ENCODE results near the gene NEDD4L. TPM values are rescaled to one million over a fixed set of nuclear protein-coding genes. Genes with fewer than 3 reads are reported as not detected.

The NEDD4L gene
- total RNA-seq, 4 donors from 2014 or later: 22.7 to 39.9 (median 34.7) TPM

GRCh38 chr18:58091099-58091611 is 47.1 kb downstream of the NEDD4L start:
- H3K4me3 ChIP-seq: no peak overlapping the region
- H3K27ac ChIP-seq (replicated peaks in 1 of 4): no peak overlapping the region
- TF ChIP-seq CTCF (IDR thresholded peaks at IDR 0.05): no peak
- no peak for TF ChIP-seq EP300 (IDR thresholded peaks at IDR 0.05)
- no peak for TF ChIP-seq POLR2A (IDR thresholded peaks at IDR 0.05; ENCODE audit: low read depth)
- no peak for TF ChIP-seq POLR2AphosphoS5 (IDR thresholded peaks at IDR 0.05)
- intact Hi-C loops (cut with DNase I): no loop called here
- no peaks in the 10 kb centered on the region for H3K27me3 ChIP-seq
- H3K4me1 ChIP-seq: no peaks in the 10 kb centered on the region
- no peaks in the 10 kb centered on the region for H3K36me3 ChIP-seq
- WGBS: 100% methylated on average over 2 of the region's 2 CpGs
- no peak for DNase-seq (ENCODE audit: extremely low spot score)
- peaks cover 0 to 3% (median 0%) of the 10 kb centered on the region in 4 donors for H3K9me3 ChIP-seq

- DNase-seq (ENCODE audit: extremely low spot score): no peak
- over 99% methylated on average over 7 of the region's 7 CpGs for WGBS
- intact Hi-C loops (cut with DNase I): no loop called here
- Histone ChIP-seq H3K36me3 (no peaks in the 10 kb centered on the region), H3K27me3 (no peaks in the 10 kb centered on the region), H3K4me1 (peaks cover 0 to 11% (median 0%) of the 10 kb centered on the region in 4 donors), H3K4me3 (no peak overlapping the region), H3K27ac (replicated peaks in 1 of 4) (no peak overlapping the region), H3K9me3 (no peaks in the 10 kb centered on the region)
- TF ChIP-seq EP300 (IDR thresholded peaks at IDR 0.05): no peak
- TF ChIP-seq POLR2AphosphoS5 (IDR thresholded peaks at IDR 0.05): no peak
- no peak for TF ChIP-seq CTCF (IDR thresholded peaks at IDR 0.05)
- no peak for TF ChIP-seq POLR2A (IDR thresholded peaks at IDR 0.05; ENCODE audit: low read depth)
Observed at GRCh38 chr18:58093311-58093803, 49.3 kb downstream of the NEDD4L start.

- no peak overlapping the region for H3K4me3 ChIP-seq
- H3K27me3 ChIP-seq: no peaks in the 10 kb centered on the region
- no peaks in the 10 kb centered on the region for H3K9me3 ChIP-seq
- H3K27ac ChIP-seq (replicated peaks in 1 of 4): no peak overlapping the region
- no peaks in the 10 kb centered on the region for H3K36me3 ChIP-seq
- TF ChIP-seq POLR2A (IDR thresholded peaks at IDR 0.05; ENCODE audit: low read depth) (no peak), POLR2AphosphoS5 (IDR thresholded peaks at IDR 0.05) (no peak), EP300 (IDR thresholded peaks at IDR 0.05) (no peak), CTCF (IDR thresholded peaks at IDR 0.05) (no peak)
- WGBS: 70% methylated on average over 8 of the region's 8 CpGs
- intact Hi-C loops (cut with DNase I): no loop called here
- H3K4me1 ChIP-seq: peaks cover 0 to 11% (median 0%) of the 10 kb centered on the region in 4 donors
- no peak for DNase-seq (ENCODE audit: extremely low spot score)
Observed at GRCh38 chr18:58095222-58095621, 51.2 kb downstream of the NEDD4L start.

GRCh38 chr18:58095655-58096054 is 51.6 kb downstream of the NEDD4L start:
- intact Hi-C loops (cut with DNase I): no loop called here
- 92% methylated on average over 2 of the region's 2 CpGs for WGBS
- no peak overlapping the region for H3K4me3 ChIP-seq
- no peaks in the 10 kb centered on the region for H3K27me3 ChIP-seq
- H3K36me3 ChIP-seq: no peaks in the 10 kb centered on the region
- H3K9me3 ChIP-seq: no peaks in the 10 kb centered on the region
- peaks cover 0 to 11% (median 0%) of the 10 kb centered on the region in 4 donors for H3K4me1 ChIP-seq
- TF ChIP-seq CTCF (IDR thresholded peaks at IDR 0.05) (no peak), EP300 (IDR thresholded peaks at IDR 0.05) (no peak), POLR2A (IDR thresholded peaks at IDR 0.05; ENCODE audit: low read depth) (no peak), POLR2AphosphoS5 (IDR thresholded peaks at IDR 0.05) (no peak)
- no peak overlapping the region for H3K27ac ChIP-seq (replicated peaks in 1 of 4)
- DNase-seq (ENCODE audit: extremely low spot score): no peak

- intact Hi-C loops (cut with DNase I): no loop called here
- Histone ChIP-seq H3K4me1 (peaks cover 0 to 11% (median 0%) of the 10 kb centered on the region in 4 donors), H3K36me3 (no peaks in the 10 kb centered on the region), H3K27ac (replicated peaks in 1 of 4) (no peak overlapping the region), H3K27me3 (no peaks in the 10 kb centered on the region), H3K4me3 (no peak overlapping the region), H3K9me3 (no peaks in the 10 kb centered on the region)
- 83% methylated on average over 1 of the region's 1 CpG for WGBS
- DNase-seq (ENCODE audit: extremely low spot score): no peak
- no peak for TF ChIP-seq EP300 (IDR thresholded peaks at IDR 0.05)
- no peak for TF ChIP-seq POLR2A (IDR thresholded peaks at IDR 0.05; ENCODE audit: low read depth)
- no peak for TF ChIP-seq POLR2AphosphoS5 (IDR thresholded peaks at IDR 0.05)
- TF ChIP-seq CTCF (IDR thresholded peaks at IDR 0.05): no peak
Observed at GRCh38 chr18:58096658-58097057, 52.6 kb downstream of the NEDD4L start.

All from esophagus muscularis mucosa (tissue), 4 donors.